GM12864 (cell line): Measurements from ENCODE around the gene CHSY3.

Experiments used
- DNase-seq: peaks from one replicate; pipeline ENCODE4 v3.0.0-alpha.2; 2011; ENCODE audit warnings: low read depth
- H3K4me3 ChIP-seq: 2 replicates; pipeline ENCODE4 v1.5.1; 2011; ENCODE audit warnings: mild to moderate bottlenecking, low read depth, low read length, control low read depth
- CTCF ChIP-seq: IDR thresholded peaks from 2 replicates; pipeline ENCODE4 v1.5.1; 2011; ENCODE audit warnings: low read depth, mild to moderate bottlenecking, moderate library complexity, low read length, control low read depth, inconsistent platforms; ENCODE audit errors: missing control alignments

Gene CHSY3

GRCh38 chr5:130068101-130068500, 163.8 kb downstream of the CHSY3 start:
- H3K4me3 ChIP-seq = no peak overlapping the region
- no peak for TF ChIP-seq CTCF
- no peak for DNase-seq

DNA sequence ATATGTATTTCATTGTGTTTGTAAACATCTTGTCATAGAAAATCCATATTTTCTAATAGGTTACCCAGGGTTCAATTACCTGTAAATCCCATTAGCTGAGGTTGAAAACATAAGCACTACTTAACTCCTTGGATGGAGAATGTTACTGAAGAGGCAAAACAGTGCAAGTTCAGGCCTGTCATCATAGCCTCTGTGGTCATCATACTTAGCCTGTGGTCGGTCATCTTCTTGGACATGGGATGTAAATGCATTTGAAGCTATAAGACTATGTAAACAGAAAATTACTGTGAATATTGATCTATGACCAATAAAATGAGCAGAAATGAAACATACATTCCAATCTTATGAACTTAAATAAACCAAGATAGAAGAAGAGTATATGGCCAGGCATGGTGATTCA, 164.7 kb downstream of the CHSY3 start:
- no peak for DNase-seq
- TF ChIP-seq CTCF = no peak
- no peak overlapping the region for H3K4me3 ChIP-seq

DNA sequence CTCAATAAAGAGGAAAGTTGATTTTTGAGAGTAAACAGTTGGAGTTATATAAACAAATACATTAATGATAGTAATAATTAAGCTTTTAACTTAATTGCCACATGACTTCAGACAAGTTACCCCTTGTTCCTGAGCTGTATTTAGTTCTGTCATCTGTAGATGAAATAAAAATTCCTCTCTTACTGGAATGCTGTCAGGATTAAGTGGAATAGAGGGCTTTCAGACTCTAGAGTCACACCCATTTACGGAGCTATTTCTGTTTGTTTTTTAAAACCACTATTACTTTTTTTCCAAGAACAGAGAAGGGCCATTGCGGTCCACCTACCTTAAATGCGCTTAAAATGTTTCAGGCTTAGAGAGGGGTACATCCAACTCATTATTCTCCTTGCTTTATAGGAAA, 170.6 kb downstream of the CHSY3 start:
- TF ChIP-seq CTCF = no peak
- DNase-seq = no peak
- no peak overlapping the region for H3K4me3 ChIP-seq

DNA sequence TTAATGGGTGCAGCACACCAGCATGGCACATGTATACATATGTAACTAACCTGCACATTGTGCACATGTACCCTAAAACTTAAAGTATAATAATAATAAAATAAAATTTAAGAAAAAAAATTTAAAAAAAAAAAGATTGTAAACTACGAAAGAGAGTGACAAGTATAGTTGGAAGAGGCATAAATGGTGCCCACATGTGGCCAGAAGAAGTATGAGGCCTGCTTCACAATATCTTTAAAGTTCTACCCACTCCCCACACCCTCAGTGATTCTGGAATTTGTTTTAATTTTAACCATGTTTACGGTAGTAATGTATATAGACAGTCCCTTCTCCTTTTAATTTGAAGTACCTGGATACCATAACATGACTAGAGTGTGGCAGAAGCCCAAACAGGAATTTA, 172.7 kb downstream of the CHSY3 start:
- H3K4me3 ChIP-seq = no peak overlapping the region
- DNase-seq = no peak

DNA sequence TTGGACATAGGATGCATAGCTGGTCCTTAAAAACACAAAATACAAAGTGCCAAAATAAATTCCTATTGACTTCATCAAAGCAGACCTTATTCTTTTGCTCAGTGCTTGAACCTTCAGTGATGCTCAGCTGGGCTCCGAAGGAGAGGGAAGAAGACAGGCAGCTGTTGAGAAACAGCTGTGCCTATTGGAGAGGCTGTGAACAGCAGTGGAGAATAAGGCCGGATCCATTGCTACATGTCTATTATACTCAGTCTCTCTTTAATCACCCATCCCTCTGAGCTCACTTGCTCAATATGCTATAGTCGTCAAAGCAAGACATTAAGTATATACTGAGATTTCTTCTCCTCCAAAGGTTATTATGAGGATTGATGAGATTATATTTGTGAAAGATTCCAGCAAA, 174.4 kb downstream of the CHSY3 start:
- no peak overlapping the region for H3K4me3 ChIP-seq
- TF ChIP-seq CTCF = no peak
- no peak for DNase-seq

More for the DNA sequence above, 172.7 kb downstream of the CHSY3 start:
- no peak for TF ChIP-seq CTCF

DNA sequence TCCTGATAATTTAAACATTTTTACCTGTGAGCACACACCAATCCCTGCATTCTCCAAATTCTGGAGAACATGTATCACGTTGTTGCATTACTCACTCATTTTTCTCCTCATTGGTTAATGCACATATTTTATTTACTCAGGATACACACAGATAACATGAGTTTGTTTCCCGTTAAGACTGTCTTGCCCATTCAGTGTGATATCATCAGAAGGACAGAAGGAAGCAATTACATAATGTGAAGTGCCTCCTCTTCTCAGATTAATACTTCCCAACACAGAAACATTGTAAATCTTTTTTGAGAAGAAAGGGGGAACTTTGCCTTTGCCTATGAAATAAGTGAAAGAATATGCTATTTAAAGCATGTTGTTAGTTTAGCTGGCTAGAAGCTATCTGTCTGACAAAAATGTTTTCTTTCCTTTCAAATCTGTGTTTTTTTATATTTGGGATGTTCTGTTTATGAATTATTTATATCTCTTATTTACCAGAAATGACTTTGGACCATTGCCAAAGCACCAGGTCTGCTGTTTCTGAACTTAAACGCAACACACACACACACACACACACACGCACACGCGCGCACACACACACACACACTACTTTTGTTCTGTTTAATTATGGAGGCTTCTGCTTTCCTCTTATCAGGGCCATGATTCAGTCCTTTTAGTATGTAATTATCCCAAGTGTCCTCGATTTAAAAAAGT, 186.5 kb downstream of the CHSY3 start:
- no peak overlapping the region for H3K4me3 ChIP-seq
- no peak for DNase-seq
- no peak for TF ChIP-seq CTCF

GRCh38 chr5:130092991-130093390, 188.7 kb downstream of the CHSY3 start:
- DNase-seq = no peak
- TF ChIP-seq CTCF = no peak
- H3K4me3 ChIP-seq = no peak overlapping the region
